Ascending aorta (tissue), 2 donors: ENCODE results near the gene ZNF835. TPM values are rescaled to one million over a fixed set of nuclear protein-coding genes. Genes with fewer than 3 reads are reported as not detected.

Experiments used
- DNase-seq, 2 donors: peaks; one replicate each; pipeline ENCODE4 v3.0.0-alpha.2; 2019; ENCODE audit warnings: low spot score in 2 of 2
- H3K27ac ChIP-seq, 2 donors: fragments of 200-600 bp; sonication (generic); one replicate each; pipeline ENCODE4 v1.5.1; 2016 to 2017; ENCODE audit warnings: mild to moderate bottlenecking in 1 of 2
- H3K27me3 ChIP-seq: fragments of 200-600 bp; sonication (generic); one replicate; pipeline ENCODE4 v1.5.1; 2017
- H3K36me3 ChIP-seq, 2 donors: fragments of 200-600 bp; sonication (generic); one replicate each; pipeline ENCODE4 v1.5.1; 2016
- H3K4me1 ChIP-seq, 2 donors: fragments of 200-600 bp; sonication (generic); one replicate each; pipeline ENCODE4 v1.5.1; 2016 to 2017; ENCODE audit warnings: mild to moderate bottlenecking in 1 of 2
- H3K4me3 ChIP-seq, 2 donors: fragments of 200-600 bp; sonication (generic); one replicate each; pipeline ENCODE4 v1.5.1; 2016 to 2017; ENCODE audit warnings: mild to moderate bottlenecking in 1 of 2
- H3K9me3 ChIP-seq, 2 donors: fragments of 200-600 bp; sonication (generic); one replicate each; pipeline ENCODE4 v1.5.1; 2016
- CTCF ChIP-seq, 3 experiments: fragments of 200-600 bp in 2 of 3; fragments of 450-650 bp in 1 of 3; sonication (generic) in 2 of 3; IDR thresholded peaks; one replicate each; pipeline ENCODE4 v1.5.1; 2016 to 2019; ENCODE audit warnings: antibody characterized with exemption in 3 of 3, mild to moderate bottlenecking in 1 of 3, moderate library complexity in 1 of 3
- intact Hi-C: fragments of 100-400 bp; cut with DNase I; formaldehyde crosslinking; loops from one replicate; pipeline ENCODE4 v1.15.1; 2023
- total RNA-seq: library from RNA; depleted of rRNA; stranded (reverse); fragments of >200 nt; gene quantifications from one replicate; pipeline ENCODE4 v1.1.0, GENCODE V29; 2016

ZNF835 gene
- total RNA-seq: 4.0 TPM

GRCh38 chr19:56671613-56671994 is at the start of gene ZNF835:
TSS of gene ZNF835 (minus strand) at chr19:56671757. CDS start at chr19:56665198, 6,559 bp downstream.
- Histone ChIP-seq H3K27ac (no peak within 1 kb of the TSS), H3K4me1 (peaks cover 0 to 7% of the 10 kb centered on the region in 2 donors), H3K4me3 (peak within 1 kb of the TSS; percentile 57 to 79), H3K27me3 (no peaks in the 10 kb centered on the region), H3K9me3 (no peaks in the 10 kb centered on the region), H3K36me3 (no peaks in the 10 kb centered on the region)
- intact Hi-C loops: loop anchor here (2.0 kb wide), 2 partner anchors 77 to 169 kb away; partner anchors contain the start of genes PEG3, ZIM2 and ZNF71
- TF ChIP-seq CTCF (IDR thresholded peaks at IDR 0.05): peak in 2 of 3 experiments; percentile 26 to 34
- peak; percentile 63 to 94 for DNase-seq

GRCh38 chr19:56720281-56720680 is 48.7 kb upstream of the ZNF835 start:
- H3K9me3 ChIP-seq: peaks cover 0 to 9% of the 10 kb centered on the region in 2 donors
- no peaks in the 10 kb centered on the region for H3K36me3 ChIP-seq
- no peaks in the 10 kb centered on the region for H3K4me1 ChIP-seq
- no peak for TF ChIP-seq CTCF (IDR thresholded peaks at IDR 0.05)
- intact Hi-C loops: no loop called here
- H3K27ac ChIP-seq: no peak overlapping the region
- no peaks in the 10 kb centered on the region for H3K27me3 ChIP-seq
- DNase-seq: no peak
- H3K4me3 ChIP-seq: no peak overlapping the region

- Histone ChIP-seq H3K4me1 (no peaks in the 10 kb centered on the region), H3K27ac (no peak overlapping the region), H3K36me3 (no peaks in the 10 kb centered on the region), H3K9me3 (peaks cover 0 to 5% of the 10 kb centered on the region in 2 donors), H3K27me3 (no peaks in the 10 kb centered on the region), H3K4me3 (no peak overlapping the region)
- DNase-seq: no peak
- TF ChIP-seq CTCF (IDR thresholded peaks at IDR 0.05): no peak
- intact Hi-C loops: no loop called here
These were observed 46.7 kb upstream of the ZNF835 start for GRCh38 chr19:56718231-56718630.

GRCh38 chr19:56712611-56713276 is 41.2 kb upstream of the ZNF835 start:
- Histone ChIP-seq H3K27ac (no peak overlapping the region), H3K4me1 (no peaks in the 10 kb centered on the region), H3K27me3 (no peaks in the 10 kb centered on the region), H3K4me3 (no peak overlapping the region), H3K36me3 (peaks cover 0 to 4% of the 10 kb centered on the region in 2 donors), H3K9me3 (no peaks in the 10 kb centered on the region)
- no peak for TF ChIP-seq CTCF (IDR thresholded peaks at IDR 0.05)
- DNase-seq: no peak
- intact Hi-C loops: no loop called here

GRCh38 chr19:56710437-56710836 is 38.9 kb upstream of the ZNF835 start:
- no peak for TF ChIP-seq CTCF (IDR thresholded peaks at IDR 0.05)
- Histone ChIP-seq H3K4me3 (no peak overlapping the region), H3K27ac (no peak overlapping the region), H3K9me3 (no peaks in the 10 kb centered on the region), H3K4me1 (no peaks in the 10 kb centered on the region), H3K27me3 (no peaks in the 10 kb centered on the region), H3K36me3 (peaks cover 0 to 4% of the 10 kb centered on the region in 2 donors)
- DNase-seq: no peak
- intact Hi-C loops: no loop called here
